Measurements from ENCODE around the gene REXO2. TPM values are rescaled to one million over a fixed set of nuclear protein-coding genes. Genes with fewer than 3 reads are reported as not detected.
A peak's percentile ranks its signal among the peaks of the same experiment; 100 is the strongest.

Gene REXO2
- total RNA-seq, 2 donors from 2014 or later: 30.1 to 38.9 TPM

GRCh38 chr11:114448749-114449482 is 9.6 kb downstream of the REXO2 start:
- Mint-ChIP-seq H3K27me3 (no peaks in the 10 kb centered on the region), H3K36me3 (ENCODE audit: low read depth) (peaks cover 9% of the 10 kb centered on the region), H3K4me1 (peaks cover 6% of the 10 kb centered on the region), H3K27ac (no peak overlapping the region), H3K4me3 (no peak overlapping the region)
- H3K9me3 ChIP-seq (ENCODE audit: control insufficient read depth, low read length, poor library complexity, severe bottlenecking): no peaks in the 10 kb centered on the region
- no peak for ATAC-seq
- no peak for DNase-seq

- Mint-ChIP-seq H3K27me3 (no peaks in the 10 kb centered on the region), H3K4me3 (no peak overlapping the region), H3K27ac (no peak overlapping the region), H3K36me3 (ENCODE audit: low read depth) (peaks cover 9% of the 10 kb centered on the region), H3K4me1 (peaks cover 6% of the 10 kb centered on the region)
- ATAC-seq: no peak
- no peak for DNase-seq
- H3K9me3 ChIP-seq (ENCODE audit: control insufficient read depth, low read length, poor library complexity, severe bottlenecking): no peaks in the 10 kb centered on the region
Measured at GRCh38 chr11:114449845-114450244, 10.6 kb downstream of the REXO2 start.

- ATAC-seq (no peak), DNase-seq (no peak)
- Mint-ChIP-seq H3K36me3 (ENCODE audit: low read depth) (peaks cover under 1% of the 10 kb centered on the region), H3K27me3 (no peaks in the 10 kb centered on the region), H3K27ac (no peak overlapping the region), H3K4me1 (no peaks in the 10 kb centered on the region), H3K4me3 (no peak overlapping the region)
- H3K9me3 ChIP-seq (ENCODE audit: control insufficient read depth, low read length, poor library complexity, severe bottlenecking): no peaks in the 10 kb centered on the region
Measured at GRCh38 chr11:114452399-114452798, 13.1 kb downstream of the REXO2 start.

GRCh38 chr11:114463999-114464398 is 24.7 kb downstream of the REXO2 start:
- no peaks in the 10 kb centered on the region for H3K36me3 Mint-ChIP-seq (ENCODE audit: low read depth)
- ATAC-seq: no peak

DNA sequence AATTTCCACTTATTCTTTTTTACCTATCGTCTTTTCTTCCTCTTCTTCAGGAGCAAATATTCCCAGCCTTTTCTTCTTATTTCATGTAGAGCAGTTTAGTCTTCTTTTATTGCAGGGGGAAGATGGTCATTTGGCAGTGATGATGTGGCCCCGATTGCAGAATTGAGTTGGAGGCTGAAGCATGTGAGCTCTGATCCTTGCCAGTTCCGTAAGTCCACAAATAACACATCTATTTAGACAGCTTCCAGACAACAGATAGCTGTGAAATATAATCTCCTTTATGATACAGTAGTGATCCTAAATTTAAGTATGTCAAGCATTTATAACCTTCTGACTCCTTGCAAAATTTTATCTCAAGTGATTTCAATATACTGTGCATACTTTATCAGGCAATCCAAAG is 27.5 kb downstream of the REXO2 start:
- no peak for ATAC-seq
- no peaks in the 10 kb centered on the region for H3K4me1 Mint-ChIP-seq
- H3K27me3 Mint-ChIP-seq: no peaks in the 10 kb centered on the region
- no peak overlapping the region for H3K4me3 Mint-ChIP-seq
- H3K36me3 Mint-ChIP-seq (ENCODE audit: low read depth): no peaks in the 10 kb centered on the region
- no peaks in the 10 kb centered on the region for H3K9me3 ChIP-seq (ENCODE audit: control insufficient read depth, low read length, poor library complexity, severe bottlenecking)
- DNase-seq: no peak
- H3K27ac Mint-ChIP-seq: no peak overlapping the region

More at GRCh38 chr11:114463999-114464398, 24.7 kb downstream of the REXO2 start:
- no peak for DNase-seq
- Mint-ChIP-seq H3K4me3 (no peak overlapping the region), H3K4me1 (no peaks in the 10 kb centered on the region), H3K27ac (no peak overlapping the region), H3K27me3 (no peaks in the 10 kb centered on the region)
- H3K9me3 ChIP-seq (ENCODE audit: control insufficient read depth, low read length, poor library complexity, severe bottlenecking): no peaks in the 10 kb centered on the region

GRCh38 chr11:114472661-114473060 is 33.4 kb downstream of the REXO2 start:
- no peak for DNase-seq
- H3K9me3 ChIP-seq (ENCODE audit: control insufficient read depth, low read length, poor library complexity, severe bottlenecking): peaks cover 4% of the 10 kb centered on the region
- Mint-ChIP-seq H3K27me3 (no peaks in the 10 kb centered on the region), H3K27ac (no peak overlapping the region), H3K4me3 (no peak overlapping the region), H3K4me1 (no peaks in the 10 kb centered on the region), H3K36me3 (ENCODE audit: low read depth) (peaks cover 2% of the 10 kb centered on the region)
- no peak for ATAC-seq

GRCh38 chr11:114478001-114478410 is 38.7 kb downstream of the REXO2 start:
- Mint-ChIP-seq H3K4me1 (no peaks in the 10 kb centered on the region), H3K36me3 (ENCODE audit: low read depth) (peaks cover 2% of the 10 kb centered on the region), H3K27me3 (no peaks in the 10 kb centered on the region), H3K27ac (no peak overlapping the region), H3K4me3 (no peak overlapping the region)
- H3K9me3 ChIP-seq (ENCODE audit: control insufficient read depth, low read length, poor library complexity, severe bottlenecking): no peaks in the 10 kb centered on the region
- ATAC-seq (no peak), DNase-seq (no peak)

DNA sequence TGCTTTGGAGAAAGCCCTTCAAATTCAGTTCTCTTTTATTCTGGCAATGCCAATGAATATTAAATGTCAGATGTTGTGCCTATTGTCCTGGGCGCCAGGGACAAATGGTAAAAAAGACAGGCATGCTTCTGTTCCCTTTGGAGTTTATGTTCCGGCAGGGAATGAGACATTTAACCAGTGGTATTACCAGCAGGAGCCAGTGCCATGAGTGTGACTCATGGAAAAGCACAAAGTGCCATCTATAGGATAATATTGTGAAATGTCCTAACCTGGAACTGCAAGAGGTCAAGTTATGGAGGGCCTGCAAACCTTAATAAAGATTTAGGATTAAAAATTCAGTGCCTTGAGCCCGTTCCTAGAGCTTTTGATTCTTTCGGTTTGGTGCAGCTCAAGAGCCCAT is 39.5 kb downstream of the REXO2 start:
- H3K27me3 Mint-ChIP-seq: no peaks in the 10 kb centered on the region
- peaks cover 2% of the 10 kb centered on the region for H3K36me3 Mint-ChIP-seq (ENCODE audit: low read depth)
- no peaks in the 10 kb centered on the region for H3K9me3 ChIP-seq (ENCODE audit: control insufficient read depth, low read length, poor library complexity, severe bottlenecking)
- DNase-seq (no peak), ATAC-seq (no peak)
- no peak overlapping the region for H3K27ac Mint-ChIP-seq
- no peaks in the 10 kb centered on the region for H3K4me1 Mint-ChIP-seq
- H3K4me3 Mint-ChIP-seq: no peak overlapping the region

- DNase-seq (no peak), ATAC-seq (no peak)
- H3K4me1 Mint-ChIP-seq: no peaks in the 10 kb centered on the region
- peaks cover under 1% of the 10 kb centered on the region for H3K36me3 Mint-ChIP-seq (ENCODE audit: low read depth)
- H3K27me3 Mint-ChIP-seq: no peaks in the 10 kb centered on the region
- no peak overlapping the region for H3K4me3 Mint-ChIP-seq
- H3K27ac Mint-ChIP-seq: no peak overlapping the region
- H3K9me3 ChIP-seq (ENCODE audit: control insufficient read depth, low read length, poor library complexity, severe bottlenecking): no peaks in the 10 kb centered on the region
Measured at GRCh38 chr11:114479331-114479730, 40.1 kb downstream of the REXO2 start.

- H3K4me1 Mint-ChIP-seq: no peaks in the 10 kb centered on the region
- H3K36me3 Mint-ChIP-seq (ENCODE audit: low read depth): peaks cover 2% of the 10 kb centered on the region
- H3K27me3 Mint-ChIP-seq: peaks cover 6% of the 10 kb centered on the region
- H3K9me3 ChIP-seq (ENCODE audit: control insufficient read depth, low read length, poor library complexity, severe bottlenecking): no peaks in the 10 kb centered on the region
- H3K27ac Mint-ChIP-seq: peak overlapping the region; percentile 14
- no peak overlapping the region for H3K4me3 Mint-ChIP-seq
- DNase-seq (no peak), ATAC-seq (no peak)
Measured at GRCh38 chr11:114482114-114482513, 42.8 kb downstream of the REXO2 start.

GRCh38 chr11:114483929-114484328 is 44.7 kb downstream of the REXO2 start:
- H3K36me3 Mint-ChIP-seq (ENCODE audit: low read depth): peaks cover 2% of the 10 kb centered on the region
- no peak for DNase-seq
- no peaks in the 10 kb centered on the region for H3K9me3 ChIP-seq (ENCODE audit: control insufficient read depth, low read length, poor library complexity, severe bottlenecking)
- H3K27me3 Mint-ChIP-seq: peaks cover 6% of the 10 kb centered on the region
- no peak for ATAC-seq
- no peak overlapping the region for H3K27ac Mint-ChIP-seq
- H3K4me3 Mint-ChIP-seq: no peak overlapping the region
- H3K4me1 Mint-ChIP-seq: no peaks in the 10 kb centered on the region

DNA sequence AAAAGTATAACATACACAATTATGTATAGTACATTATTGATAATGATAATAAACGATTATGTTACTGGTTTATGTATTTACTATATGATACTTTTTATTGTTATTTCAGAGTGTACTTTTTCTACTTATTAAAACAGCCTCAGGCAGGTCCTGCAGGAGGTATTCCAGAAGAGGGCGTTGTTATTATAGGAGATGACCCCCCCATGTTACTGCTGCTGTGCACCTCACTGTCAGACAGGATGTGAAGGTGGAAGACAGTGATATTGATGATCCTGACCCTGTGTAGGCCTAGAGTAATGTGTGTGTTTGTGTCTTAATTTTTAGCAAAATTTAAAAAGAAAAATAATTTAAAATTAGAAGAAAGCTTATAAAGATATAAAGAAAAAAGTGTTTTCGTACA is 57.6 kb downstream of the REXO2 start:
- Mint-ChIP-seq H3K27me3 (peaks cover 6% of the 10 kb centered on the region), H3K27ac (no peak overlapping the region), H3K36me3 (ENCODE audit: low read depth) (peaks cover 6% of the 10 kb centered on the region), H3K4me3 (no peak overlapping the region), H3K4me1 (no peaks in the 10 kb centered on the region)
- DNase-seq (no peak), ATAC-seq (no peak)
- H3K9me3 ChIP-seq (ENCODE audit: control insufficient read depth, low read length, poor library complexity, severe bottlenecking): no peaks in the 10 kb centered on the region

DNA sequence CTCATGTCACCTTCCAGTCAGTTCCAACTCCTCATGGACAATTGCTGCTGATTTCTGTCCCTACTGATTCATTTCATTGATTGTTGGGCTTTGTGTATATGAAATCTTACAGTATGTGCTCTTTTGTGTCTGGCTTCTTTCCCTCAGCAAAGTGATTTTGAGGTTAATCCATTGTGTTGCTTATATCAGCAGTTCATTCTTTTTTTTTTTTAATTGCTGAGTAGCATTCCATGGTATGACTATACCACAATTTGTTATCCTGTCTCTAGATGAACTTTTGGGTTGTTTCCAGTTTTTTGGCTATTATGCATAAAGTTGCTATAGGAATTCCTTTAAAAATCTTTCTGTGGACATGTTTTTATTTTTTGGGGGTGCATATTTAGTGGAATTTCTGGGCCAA is 60.5 kb downstream of the REXO2 start:
- ATAC-seq: no peak
- peaks cover 6% of the 10 kb centered on the region for H3K36me3 Mint-ChIP-seq (ENCODE audit: low read depth)

More for the DNA sequence above, 60.5 kb downstream of the REXO2 start:
- Mint-ChIP-seq H3K27me3 (peaks cover 12% of the 10 kb centered on the region), H3K4me3 (no peak overlapping the region), H3K4me1 (peaks cover 2% of the 10 kb centered on the region), H3K27ac (no peak overlapping the region)
- no peaks in the 10 kb centered on the region for H3K9me3 ChIP-seq (ENCODE audit: control insufficient read depth, low read length, poor library complexity, severe bottlenecking)
- DNase-seq: no peak

All from T-helper 17 cell (primary cell).